GM19239 (cell line): ENCODE data around the gene TAF1C.

Experiments
- DNase-seq: peaks from one replicate; pipeline ENCODE4 v3.0.0; 2011; ENCODE audit warnings: low spot score; ENCODE audit not compliant: insufficient read length
- FAIRE-seq: peaks from 2 replicates; lab custom pipeline; 2011; peaks lifted over from hg19 to GRCh38; lab: Jason Lieb, UNC

Gene TAF1C

DNA sequence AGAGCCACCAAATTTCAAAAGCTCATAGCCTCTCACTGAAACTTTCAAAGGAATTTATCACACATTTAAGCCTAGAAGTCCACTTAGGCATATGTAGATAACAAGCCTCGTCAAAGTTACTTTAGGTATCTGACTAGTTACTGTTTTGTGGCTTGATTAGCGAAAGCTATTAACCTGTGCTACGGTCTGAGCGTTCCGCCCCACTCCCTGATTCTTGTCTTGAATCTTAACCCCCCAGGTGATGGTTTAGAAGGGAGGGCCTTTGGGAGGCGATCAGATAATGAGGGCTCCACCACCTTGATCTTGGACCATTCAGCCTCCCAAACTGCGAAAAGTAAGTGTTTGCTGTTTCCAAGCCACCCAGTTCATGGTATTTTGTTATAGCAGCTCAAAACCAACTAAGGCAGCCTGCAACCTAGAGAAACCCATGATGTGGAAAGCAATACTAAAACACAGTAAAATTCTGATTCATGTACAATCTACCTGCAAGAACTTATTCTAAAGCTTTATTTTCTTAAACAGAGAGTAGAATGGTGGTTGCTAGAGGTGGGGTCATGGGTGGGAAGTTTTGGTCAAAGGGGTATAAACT is 49.0 kb downstream of the TAF1C start:
- FAIRE-seq (no peak), DNase-seq (no peak)

DNA sequence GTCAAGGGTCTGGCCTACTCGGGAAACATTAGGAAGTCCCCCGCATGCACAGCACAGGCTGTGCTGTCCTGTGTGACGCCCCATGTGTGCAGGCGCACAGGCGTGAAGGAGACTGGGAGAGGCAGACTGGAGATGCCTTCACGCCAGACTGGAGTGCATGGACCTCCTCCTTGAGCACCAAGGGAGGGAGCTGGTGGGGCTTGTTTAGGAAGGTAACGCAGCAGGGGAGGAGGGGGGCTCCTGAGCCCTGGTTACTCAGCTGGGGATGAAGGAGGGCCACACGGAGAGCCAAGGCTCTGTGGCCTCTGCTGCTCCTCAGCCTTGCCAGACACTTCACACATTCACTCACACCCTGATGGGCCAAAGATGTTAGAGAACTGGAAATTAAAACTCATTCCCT is 49.6 kb downstream of the TAF1C start:
- DNase-seq (no peak), FAIRE-seq (no peak)

DNA sequence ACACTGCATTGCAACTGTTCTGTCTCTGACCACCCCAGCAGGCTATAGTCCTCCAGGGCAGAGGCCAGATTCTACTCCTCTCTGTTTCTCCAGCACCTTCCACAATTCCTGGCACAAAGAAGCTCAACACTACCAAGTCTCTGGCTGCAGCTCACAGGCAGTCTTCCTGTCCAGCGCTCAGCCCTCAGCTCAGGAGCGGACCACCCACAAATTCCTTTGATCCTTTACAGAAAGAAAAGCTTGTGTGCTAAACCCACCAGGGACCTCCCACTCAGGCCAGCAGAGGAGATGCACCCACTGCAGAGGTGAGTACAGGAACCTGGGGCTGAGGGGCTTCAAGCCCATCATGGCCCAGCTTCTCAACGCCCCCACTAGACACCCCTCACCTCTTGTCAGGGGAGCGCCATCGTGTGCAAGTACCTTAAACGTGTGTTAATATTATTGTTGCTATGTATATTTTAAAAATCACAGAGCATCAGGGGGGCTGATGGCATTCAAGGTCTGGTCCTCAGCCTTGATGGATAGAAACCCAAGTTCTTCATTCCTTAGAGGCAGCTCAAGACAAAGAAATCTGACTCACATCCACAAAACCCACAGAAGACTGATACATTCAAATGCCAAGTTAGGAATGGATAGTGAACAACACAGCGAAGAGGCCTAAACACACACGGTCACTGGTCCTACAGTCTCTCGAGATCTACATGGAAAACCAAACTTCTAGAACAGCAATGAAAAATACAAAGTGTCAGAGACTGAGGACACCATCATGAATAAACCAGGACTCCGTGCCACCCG is 50.3 kb downstream of the TAF1C start:
- FAIRE-seq (no peak), DNase-seq (no peak)

DNA sequence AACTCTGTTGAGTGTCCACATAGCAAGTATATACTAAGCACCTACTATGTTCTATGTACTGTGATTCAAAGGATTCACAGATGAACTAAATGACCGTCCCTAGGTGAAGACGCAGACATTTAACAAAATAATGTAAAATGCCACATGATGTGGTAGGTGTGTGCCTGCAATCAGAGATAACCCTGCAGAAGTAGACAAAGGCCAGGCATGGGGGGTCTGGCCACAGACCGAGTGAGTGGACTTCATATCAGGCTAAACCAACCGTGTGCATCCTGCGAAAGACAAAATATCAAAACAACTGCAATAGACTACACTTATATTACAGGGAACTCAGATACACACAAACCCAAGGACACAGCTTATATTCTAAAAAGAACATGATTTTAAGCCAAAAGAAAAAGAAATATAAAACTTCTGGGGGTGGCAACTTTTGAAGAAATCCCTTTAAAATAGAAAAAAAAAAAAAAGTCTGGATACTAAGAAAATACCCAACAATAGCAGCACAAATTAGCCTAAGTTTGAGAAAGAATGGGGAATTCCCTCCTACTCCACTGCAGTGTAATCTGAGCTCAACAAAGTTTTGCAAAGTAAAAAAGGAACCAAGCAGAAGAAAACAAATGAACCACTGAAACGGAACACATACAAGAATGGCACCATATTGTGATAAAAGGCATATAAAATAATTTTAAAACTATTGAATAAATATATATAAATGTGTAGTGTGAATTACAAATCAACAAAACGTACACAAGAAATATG is 54.2 kb downstream of the TAF1C start:
- FAIRE-seq (no peak), DNase-seq (no peak)

DNA sequence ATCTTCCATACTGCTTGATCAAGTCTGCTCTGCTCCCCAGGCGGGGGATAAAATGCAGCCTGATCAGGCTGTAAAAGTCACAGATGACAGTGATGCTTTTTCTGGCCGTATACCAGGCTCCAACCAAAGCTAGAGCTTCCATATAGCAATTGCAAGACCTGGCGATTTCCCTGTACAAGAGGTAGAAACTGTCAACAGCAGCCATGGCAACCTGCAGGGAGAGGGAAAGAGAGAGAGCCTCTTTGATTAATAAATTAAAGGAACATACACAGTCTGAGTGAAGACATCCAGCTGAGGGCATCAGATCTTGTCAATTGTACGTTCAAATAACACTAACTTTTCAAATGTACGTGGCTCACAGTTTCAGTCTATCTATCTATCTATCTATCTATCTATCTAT is 55.7 kb downstream of the TAF1C start:
- no peak for FAIRE-seq
- no peak for DNase-seq
